ENCODE data around the gene RIOK3.
"Not testable (repeated sequence)": the region's sequence is repeated elsewhere in the genome, so short reads cannot be mapped to it uniquely, and the experiment has no call there.

Gene RIOK3

DNA sequence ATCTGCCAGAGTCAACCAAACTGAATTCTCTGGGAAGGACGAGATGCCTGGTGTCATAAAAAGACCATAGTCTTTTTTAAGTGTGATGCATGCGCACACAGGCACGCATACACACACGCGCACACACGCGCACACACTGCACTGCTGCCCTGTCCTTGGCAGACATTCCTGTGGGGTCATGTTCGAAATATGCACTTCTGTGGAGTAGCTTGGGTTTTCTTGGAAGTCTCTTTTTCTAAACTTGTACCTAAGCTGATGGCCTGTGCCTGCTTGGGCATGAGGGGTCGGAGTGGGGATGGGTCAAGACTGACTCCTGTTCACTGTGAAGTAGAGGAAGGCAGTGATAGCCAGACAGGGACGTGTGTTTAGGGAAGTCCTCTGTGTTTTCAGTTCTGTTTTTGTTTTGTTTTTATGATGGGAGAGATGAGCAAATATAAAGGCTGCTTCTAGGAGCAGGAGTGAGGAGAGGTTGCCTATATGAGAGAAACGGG is 46.2 kb downstream of the RIOK3 start:
- no peak for DNase-seq

DNA sequence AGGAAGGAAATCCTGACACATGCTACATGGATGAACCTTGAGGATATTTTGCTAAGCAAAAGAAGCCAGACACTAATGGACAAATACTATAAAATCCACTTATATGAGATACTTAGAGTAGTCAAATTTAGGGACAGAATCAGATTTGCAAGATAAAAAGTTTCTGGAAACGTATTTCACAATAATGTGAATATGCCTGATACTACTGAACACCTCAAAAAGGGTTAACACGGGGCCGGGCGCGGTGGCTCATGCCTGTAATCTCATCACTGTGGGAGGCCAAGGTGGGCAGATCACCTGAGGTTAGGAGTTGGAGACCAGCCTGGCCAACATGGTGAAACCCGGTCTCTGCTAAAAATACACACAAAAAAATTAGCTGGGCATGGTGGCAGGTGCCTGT is 48.5 kb downstream of the RIOK3 start:
- DNase-seq: no peak

DNA sequence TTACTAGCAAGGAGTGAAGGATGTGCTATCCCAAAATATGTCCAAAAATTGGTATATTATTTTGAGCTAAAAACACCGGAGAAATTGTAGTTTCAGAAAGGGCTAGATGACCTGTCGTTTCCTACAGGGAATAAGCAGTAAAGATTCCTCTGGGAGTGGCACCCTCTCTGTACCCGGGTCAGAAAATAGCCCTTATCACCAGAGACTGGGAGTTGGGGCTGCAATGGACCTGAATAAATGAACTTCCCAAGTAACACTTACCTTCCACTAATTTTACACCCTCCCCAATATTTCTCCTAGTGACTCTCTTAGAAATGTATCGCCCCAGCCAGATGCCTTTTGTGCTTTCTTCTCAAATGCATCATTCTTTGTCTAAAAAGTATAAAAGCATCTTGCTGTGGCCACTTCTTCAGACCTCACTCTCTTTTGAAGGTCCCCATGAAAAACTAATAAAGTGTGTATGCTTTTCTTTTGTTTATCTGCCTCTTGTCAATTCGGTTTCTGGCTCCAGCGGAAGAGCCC is 49.5 kb downstream of the RIOK3 start:
- DNase-seq: no peak

DNA sequence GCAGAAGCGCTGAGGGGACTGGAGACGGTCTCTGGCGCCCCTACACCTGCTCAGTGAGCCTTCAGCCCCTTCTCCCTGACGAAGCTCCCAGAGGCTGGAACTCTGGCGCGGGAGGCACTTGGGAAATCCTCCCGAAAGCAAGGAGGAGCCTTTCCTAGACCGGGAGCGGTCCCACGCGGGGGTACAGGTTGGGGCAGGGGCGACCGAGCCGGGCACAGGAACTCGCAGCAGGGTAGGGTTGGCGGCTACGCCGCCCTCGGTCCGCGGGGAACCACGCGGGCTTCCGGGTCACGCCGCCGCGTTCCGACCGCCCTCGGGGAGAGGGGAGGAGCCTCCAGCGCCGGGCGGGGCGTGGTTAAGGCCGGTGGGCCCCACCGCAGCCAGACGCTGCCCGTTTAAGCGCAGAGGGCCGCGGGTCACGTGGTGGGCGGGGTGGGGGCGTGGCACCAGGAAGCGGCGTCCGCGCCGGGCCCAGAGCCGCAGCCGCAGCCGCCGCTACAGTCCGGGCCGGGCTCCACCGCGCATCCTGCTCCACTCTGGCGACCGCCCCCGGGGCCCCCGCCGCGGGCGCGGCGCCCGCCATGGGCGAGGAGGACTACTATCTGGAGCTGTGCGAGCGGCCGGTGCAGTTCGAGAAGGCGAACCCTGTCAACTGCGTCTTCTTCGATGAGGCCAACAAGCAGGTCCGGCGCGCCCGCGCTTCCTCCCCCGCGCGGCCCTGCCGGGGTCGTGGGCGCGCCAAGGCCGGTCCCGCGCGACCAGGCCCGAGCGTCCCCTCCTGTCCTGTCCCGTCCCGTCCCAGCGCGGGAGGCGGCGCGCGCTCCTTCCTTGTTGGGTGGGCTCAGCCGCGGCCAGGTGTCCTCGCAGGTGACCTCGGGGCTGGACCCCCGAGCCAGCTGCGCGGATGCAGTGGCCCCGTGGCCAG is 50.2 kb downstream of the RIOK3 start, which contains the start of gene RMC1:
TSS of gene RMC1 (plus strand) at position 474 of the 925 bp plus-strand sequence. CDS start at position 582, 108 bp downstream.
- peak; percentile 95 to 99 (median 96) for DNase-seq

DNA sequence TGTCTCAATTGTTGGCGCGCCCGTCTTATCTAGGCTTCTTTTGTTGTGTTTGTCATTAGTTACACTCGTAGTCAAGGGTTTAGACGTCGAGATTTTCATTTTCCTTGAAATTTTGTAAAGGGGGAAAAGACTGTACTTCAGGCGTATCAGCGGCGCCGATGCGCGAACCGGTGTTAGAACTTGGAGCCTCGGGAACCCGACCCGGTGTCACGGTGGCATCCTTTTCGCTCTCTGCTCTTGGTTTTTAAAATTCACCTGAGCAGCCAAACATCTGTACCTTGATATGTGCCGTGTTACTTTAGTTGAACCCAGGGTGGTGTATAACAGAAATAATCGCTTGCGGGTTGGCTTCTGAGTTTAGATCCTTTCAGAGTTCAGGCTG is 50.9 kb downstream of the RIOK3 start:
- DNase-seq: peak in 1 of 4 experiments; percentile 5

DNA sequence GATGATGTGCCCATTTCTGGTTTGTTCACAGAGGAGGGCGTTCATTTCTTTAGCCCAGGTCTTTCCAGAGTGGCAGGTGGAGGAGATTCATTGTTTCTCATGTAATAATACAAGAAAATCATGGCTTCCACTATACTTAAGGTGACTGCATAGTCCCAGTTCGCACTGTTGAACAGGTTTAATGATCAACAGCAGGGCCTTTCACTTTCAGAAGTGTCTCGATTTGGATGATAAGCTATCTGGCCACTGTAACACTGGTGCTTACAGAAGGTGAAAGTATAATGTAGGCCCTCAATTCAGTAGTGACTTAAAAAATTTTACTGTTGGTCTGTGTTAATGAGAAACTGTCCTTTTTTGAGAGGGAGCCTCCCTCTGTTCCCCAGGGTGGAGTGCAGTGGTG is 51.6 kb downstream of the RIOK3 start:
- no peak for DNase-seq

DNA sequence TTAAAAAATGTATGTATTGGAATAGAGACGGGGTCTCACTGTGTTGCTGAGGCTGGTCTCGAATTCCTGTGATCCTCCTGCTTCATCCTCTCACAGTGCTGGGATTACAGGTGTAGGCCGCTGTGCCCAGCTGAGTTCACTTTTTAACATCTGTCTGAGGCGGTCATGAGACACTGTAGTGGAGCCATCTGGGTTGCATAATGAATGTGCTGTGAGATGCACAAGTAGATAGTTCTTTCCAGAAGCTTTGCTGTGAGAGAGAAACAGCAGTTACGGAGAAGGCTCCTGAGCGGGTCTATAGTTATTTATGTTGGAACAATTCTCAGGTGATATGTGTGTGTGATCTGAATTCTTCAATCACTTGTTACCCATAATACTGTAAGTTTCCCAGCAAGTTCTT is 53.3 kb downstream of the RIOK3 start:
- DNase-seq: no peak

DNA sequence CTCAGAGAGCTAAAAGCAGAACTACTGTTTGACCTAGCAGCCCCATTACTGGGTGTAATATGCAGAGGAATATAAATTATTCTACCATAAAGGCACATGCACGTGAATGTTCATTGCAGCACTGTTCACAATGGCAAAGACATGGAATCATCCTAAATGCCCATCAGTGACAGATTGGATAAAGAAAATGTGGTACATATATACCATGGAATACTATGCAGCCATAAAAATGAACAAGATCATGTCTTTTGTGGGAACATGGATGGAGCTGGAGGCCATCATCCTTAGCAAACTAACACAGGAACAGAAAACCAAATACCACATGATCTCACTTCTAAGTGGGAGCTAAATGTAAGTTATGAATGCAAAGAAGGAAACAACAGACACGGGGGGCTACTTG is 57.8 kb downstream of the RIOK3 start:
- not testable (repeated sequence) for DNase-seq

DNA sequence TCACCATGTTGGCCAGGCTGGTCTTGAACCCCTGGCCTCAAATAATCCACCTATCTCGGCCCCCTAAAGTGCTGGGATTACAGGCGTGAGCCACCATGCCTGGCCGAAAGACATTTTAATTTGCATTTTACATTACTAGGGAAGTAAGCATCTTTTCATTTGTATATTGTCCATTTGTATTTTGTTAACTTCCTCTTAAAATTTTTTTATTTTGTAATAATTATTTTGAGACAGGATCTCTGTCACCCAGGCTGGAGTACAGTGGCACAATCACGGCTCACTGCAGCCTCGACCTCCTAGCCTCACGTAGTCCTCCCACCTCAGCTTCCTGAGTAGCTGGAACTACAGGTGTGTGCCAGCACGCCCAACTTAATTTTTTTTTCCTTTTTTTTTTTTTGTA is 59.1 kb downstream of the RIOK3 start:
- DNase-seq: not testable (repeated sequence)

DNA sequence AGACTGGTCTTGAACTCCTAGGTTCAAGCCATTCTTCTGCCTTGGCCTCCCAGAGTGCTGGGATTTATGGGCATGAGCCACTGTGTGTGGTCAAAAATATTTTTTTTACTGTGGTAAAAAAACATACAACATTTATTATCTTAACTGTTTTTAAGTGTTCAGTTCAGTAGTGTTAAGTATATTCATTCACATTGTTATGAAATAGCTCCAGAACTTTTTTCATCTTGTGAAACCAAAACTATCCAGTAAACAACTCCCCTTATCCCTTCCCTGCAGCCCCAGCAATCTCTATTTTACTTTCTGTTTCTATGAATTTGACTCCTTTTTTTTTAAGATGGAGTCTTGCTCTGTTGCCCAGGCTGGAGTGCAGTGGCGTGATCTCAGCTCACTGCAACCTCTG is 59.6 kb downstream of the RIOK3 start:
- DNase-seq: no peak

DNA sequence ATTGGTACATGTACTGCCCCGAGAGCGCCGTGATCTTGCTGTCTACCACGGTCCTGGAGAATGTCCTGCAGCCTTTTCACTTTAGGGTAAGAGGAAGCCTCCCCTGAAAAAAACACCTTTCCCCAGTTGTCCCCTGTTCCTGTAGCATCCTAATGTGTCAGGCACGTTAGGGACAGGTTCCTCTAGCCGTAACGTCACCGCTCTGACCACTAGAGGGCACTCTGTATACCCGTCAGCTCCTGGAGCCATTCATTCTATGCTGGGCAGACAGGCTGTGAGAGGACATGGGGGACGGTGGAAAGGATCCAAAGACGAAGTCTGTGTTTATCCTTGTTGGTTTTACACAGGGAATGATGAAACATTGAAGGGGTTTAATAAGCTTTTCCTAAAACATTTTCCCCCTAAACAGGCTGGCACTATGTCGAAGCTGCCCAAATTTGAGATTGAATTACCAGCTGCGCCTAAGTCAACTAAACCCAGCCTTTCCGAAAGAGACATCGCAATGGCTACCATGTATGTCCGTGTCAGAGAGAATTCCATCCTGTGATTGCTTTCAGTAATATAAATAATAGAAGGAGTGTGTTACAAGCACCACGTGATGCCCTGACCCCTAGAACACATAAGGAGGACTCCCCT is 62.9 kb downstream of the RIOK3 start:
- DNase-seq: peak; percentile 20 to 52 (median 38)

DNA sequence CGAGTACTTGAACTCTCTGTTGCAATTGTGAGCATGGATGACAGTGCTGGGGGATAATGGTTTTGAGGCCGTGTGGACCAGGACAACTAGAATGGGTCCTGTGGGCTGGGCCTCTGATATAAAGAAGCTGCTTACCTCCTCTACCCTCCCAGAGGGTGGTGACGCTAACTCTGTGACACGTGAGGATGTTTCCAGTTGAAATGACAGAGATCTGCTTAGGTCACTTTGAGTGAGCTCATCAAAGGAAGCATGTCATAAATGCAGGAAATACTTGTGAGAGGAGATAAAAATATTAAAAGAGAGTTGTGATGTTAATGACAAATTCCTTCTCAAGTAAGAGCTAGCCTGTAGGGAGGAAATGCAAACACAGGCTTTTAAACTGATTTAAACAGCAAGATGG is 66.6 kb downstream of the RIOK3 start:
- DNase-seq: no peak

DNA sequence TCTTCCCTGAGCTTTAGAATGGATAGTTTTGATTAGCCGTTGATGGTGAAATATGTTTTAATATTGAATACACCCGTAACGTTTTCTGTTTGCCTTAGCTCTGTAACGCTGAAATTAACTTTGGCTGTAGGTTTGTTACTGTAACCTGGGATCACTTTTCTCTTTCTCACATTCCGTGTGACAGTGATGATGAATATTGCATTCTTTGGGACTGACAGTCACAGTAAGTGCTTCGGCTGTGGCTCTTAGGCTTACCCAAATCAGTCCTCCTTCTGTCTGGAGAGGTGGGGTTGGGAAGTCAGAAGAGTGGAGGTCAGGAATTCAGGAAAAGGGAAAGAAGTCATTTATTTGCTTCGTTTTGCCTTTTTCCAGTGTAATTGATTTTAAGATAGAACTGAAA is 68.2 kb downstream of the RIOK3 start:
- DNase-seq: no peak

DNA sequence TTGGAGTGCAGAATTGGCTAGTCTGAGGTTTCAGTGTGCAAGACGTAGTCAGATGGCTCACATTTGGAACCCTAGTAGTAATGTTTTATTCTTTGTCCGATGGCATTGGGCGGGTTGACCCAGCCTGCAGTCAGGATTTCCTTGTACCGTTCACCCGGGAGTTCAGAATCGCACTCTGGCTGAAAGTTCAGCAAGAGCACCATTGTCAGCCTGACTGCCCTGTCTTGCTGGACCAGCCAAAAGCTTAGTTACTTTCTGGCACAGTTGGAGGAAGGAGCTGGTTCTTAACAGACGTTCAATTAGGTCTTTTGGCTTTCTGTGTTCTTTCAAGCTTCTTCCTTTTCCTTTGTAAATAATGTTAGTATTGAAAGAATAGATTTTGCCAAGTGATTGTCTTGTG is 68.8 kb downstream of the RIOK3 start:
- DNase-seq: no peak

DNA sequence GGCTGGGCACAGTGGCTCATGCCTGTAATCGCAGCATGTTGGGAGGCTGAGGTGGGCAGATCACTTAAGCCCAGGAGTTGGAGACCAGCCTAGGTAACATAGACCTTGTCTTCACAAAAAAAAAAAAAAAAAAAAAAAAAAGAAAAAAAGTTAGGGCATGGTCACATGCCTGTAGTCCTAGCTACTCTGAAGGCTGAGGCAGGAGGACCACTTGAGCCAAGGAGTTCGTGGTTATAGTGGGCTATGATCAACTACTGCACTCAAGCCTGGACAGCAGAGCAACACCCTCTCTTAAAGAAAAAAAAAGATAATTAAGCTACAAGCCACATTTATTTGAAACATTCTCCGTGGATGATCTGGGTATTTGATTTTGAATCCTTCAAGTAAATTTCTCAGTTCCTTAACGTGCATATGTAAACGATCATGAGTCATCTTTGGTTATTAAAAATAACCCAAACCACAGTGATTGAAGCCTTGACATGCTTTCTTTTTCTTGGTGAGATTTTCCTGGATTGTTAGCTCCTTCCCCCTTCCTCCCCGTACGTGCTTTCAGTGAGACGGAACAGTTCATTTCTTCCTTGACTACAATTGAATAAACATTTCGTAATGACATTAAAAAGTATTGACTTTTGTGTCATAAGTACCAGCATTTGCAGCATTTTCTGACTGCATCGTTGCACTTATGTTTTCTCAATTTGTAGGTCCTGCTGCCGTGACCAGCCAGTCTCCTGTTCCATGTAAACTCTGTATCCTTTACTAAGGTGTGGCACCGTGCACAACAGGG is 70.5 kb downstream of the RIOK3 start:
- DNase-seq: no peak

DNA sequence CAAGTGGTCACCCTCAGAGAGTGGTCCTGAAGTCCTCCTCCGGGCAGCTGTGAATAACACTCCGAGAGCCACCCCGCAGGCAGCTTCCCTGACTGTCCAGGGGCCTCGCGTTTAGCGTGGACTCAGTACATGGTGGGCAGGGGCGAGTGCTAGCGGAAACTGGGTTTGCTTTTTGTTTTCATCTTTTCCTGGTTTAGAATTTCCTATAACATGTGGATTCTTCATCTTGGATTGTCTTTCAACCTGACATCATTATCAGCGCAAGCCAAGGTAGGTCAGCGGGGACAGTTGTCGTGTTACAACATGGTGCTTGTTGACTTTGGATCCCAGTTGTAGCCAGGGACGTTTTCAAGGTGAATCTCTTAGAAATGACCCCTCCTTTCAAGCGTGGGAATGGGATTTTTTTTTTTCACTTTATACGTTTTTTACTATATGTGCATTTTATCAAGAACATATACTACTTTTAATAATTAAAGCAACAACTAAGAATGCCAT is 71.2 kb downstream of the RIOK3 start:
- no peak for DNase-seq

DNA sequence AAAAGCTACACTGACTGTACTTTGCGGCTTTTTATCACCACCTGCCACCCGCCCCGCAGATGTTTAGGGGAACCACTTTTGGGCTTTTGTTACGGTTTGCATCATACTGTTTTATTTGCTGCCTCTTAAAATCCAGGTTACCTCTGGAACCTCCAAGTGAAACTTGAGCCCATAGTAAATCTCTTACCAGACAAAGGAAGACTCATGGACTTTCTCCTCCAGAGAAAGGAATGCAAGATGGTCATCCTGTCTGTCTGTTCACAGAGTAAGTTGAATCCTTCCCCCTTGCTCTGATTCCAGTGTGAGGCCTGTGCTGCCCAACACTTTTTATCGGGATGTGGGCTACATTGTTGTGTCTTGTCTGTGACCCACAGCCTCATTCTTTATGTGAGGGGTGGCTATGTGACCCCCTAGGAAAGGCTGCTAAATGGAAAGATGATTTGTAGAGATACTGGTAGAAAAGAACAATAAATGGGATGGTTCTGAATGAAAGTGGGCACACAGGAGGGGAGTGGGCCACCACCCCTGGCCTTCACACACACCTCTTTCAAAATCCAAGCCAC is 73.5 kb downstream of the RIOK3 start:
- no peak for DNase-seq

DNA sequence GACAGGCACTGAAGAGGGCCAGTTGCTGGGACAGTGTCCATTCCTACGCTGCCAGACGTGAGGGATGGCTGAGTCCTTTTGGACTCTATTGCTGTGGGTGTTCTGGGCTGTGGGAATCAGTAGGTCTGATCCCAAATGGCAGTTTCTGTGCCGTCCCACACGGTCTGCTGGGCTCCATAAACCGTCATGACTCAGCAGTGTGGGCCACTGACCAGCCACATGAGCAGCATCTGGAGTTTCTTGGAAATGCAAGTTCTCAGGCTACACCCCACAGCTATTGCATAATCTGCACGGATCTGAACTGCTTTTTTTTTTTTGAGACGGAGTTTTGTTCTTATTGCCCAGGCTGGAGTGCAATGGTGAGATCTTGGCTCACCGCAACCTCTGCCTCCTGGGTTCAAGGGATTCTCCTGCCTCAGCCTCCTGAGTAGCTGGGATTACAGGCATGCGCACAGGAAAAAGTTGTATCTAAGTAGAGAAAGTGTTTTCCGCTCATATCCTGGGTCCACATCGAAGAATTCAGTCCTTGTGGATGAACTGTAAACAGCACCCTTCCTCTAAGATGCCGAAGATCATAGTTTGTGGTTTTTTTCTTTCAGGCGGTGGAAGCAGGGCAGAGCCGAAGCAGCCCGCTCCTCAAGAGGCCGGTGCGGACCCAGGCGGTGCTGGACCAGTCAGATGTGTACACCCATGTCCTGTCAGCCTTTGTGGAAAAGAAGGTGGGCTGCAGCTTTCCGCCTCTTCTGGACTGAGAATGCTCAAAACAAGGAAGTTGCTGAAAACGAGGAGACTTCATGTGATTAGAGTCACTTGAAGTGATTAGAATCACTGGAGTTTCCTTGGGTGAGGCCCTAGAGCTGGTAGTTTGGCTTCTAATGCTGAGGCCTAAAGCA is 75.7 kb downstream of the RIOK3 start:
- no peak for DNase-seq

DNA sequence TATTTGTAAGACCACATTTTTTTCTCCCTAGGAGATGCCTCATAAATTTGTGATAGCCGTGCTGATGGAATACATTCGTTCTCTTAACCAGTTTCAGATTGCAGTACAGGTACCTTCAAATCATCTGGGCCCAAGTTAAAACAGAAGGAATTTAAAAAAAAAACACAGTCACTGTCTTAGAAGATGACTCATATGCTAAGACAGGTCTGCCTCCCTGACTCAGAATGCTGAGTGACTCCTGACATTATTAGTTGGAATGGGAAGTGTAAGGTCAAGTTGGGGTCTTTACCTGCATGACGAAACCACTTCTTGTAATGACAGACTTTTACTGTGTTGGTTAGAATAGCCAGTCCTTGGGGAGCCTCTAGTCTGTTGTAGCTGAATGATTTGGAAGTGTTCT is 76.5 kb downstream of the RIOK3 start:
- DNase-seq: no peak

DNA sequence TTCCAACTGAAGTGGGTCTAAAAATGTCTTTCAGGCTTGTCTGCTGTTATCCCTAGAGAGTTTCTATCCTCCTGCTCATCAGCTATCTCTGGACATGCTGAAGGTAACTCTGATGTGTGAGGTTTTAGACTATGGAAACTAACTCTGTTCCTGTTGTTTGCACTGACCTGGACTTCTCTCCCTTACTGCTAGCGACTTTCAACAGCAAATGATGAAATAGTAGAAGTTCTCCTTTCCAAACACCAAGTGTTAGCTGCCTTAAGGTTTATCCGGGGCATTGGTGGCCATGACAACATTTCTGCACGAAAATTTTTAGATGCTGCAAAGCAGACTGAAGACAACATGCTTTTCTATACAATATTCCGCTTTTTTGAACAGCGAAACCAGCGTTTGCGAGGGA is 77.1 kb downstream of the RIOK3 start:
- DNase-seq: no peak

DNA sequence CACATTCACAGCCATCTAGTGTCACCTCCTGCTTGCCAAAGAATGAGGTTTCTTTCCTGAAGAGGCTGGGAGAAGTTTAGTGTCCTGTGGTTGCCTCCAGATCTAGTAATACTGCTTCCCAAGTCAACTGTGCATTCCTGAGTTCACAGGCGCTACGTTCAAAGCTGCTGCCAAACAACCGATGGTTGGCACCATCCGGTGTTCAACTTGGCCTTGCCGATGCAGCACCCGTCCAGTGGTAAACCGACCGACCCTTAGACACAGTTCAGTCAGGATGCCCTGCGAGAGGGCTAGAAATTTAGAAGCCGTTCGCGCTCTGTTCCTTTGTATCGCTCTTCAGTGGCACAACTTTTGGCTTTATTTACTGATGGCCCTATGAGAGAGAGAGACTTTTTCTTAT is 78.8 kb downstream of the RIOK3 start:
- no peak for DNase-seq
